NCI-H526 (cell line): ENCODE measurements around the gene SLC45A3.
"Not testable (repeated sequence)": the region's sequence is repeated elsewhere in the genome, so short reads cannot be mapped to it uniquely, and the experiment has no call there.

Experiments used
- DNase-seq, 2 experiments: peaks; one replicate each; lab custom pipeline; 2025; lab: John Stamatoyannopoulos, UW

Gene SLC45A3

GRCh38 chr1:205680073-205680851, at the start of gene SLC45A3:
SLC45A3 (minus strand) TSS chr1:205680509; CDS start chr1:205664656, 15,853 bp downstream.
- DNase-seq: peak in 1 of 2 experiments; percentile 53

- no peak for DNase-seq
These were observed 46.4 kb upstream of the SLC45A3 start for GRCh38 chr1:205726619-205727125.

- DNase-seq: no peak
These were observed 45.2 kb upstream of the SLC45A3 start for GRCh38 chr1:205725514-205725913.

- DNase-seq: not testable (repeated sequence)
These were observed 40.4 kb upstream of the SLC45A3 start for GRCh38 chr1:205720740-205721139.

- DNase-seq: no peak
These were observed 39.5 kb upstream of the SLC45A3 start for GRCh38 chr1:205719762-205720161.

GRCh38 chr1:205719015-205719414, 38.7 kb upstream of the SLC45A3 start:
- DNase-seq: no peak

- no peak for DNase-seq
These were observed 36.2 kb upstream of the SLC45A3 start for GRCh38 chr1:205716371-205717132.

GRCh38 chr1:205715628-205716027, 35.3 kb upstream of the SLC45A3 start:
- DNase-seq: no peak

GRCh38 chr1:205714906-205715246, 34.6 kb upstream of the SLC45A3 start:
- no peak for DNase-seq

- no peak for DNase-seq
These were observed 34.0 kb upstream of the SLC45A3 start for GRCh38 chr1:205714190-205714905.

- DNase-seq: peak; percentile 44 to 74
These were observed 31.1 kb upstream of the SLC45A3 start for GRCh38 chr1:205711105-205712048.

GRCh38 chr1:205710201-205711062, 30.1 kb upstream of the SLC45A3 start:
- no peak for DNase-seq

GRCh38 chr1:205709640-205710039, 29.3 kb upstream of the SLC45A3 start:
- DNase-seq: no peak

- no peak for DNase-seq
These were observed 28.7 kb upstream of the SLC45A3 start for GRCh38 chr1:205709059-205709398.

- no peak for DNase-seq
These were observed 26.5 kb upstream of the SLC45A3 start for GRCh38 chr1:205706601-205707502.

- no peak for DNase-seq
These were observed 24.6 kb upstream of the SLC45A3 start for GRCh38 chr1:205704903-205705302.

GRCh38 chr1:205703072-205703471, 22.8 kb upstream of the SLC45A3 start:
- peak; percentile 33 to 49 for DNase-seq

- DNase-seq: no peak
These were observed 21.6 kb upstream of the SLC45A3 start for GRCh38 chr1:205701891-205702290.

GRCh38 chr1:205701420-205701819, 21.1 kb upstream of the SLC45A3 start:
- no peak for DNase-seq
